HTERT RPE-1 (cell line): Measurements from ENCODE around the gene SDCCAG8.

Experiments
- in situ Hi-C: fragments of 300-500 bp; cut with MboI; formaldehyde crosslinking; loops from 4 replicates; pipeline ENCODE4 v1.14.3; 2020; ENCODE audit warnings: low sequenced_read_pairs

SDCCAG8 gene

DNA sequence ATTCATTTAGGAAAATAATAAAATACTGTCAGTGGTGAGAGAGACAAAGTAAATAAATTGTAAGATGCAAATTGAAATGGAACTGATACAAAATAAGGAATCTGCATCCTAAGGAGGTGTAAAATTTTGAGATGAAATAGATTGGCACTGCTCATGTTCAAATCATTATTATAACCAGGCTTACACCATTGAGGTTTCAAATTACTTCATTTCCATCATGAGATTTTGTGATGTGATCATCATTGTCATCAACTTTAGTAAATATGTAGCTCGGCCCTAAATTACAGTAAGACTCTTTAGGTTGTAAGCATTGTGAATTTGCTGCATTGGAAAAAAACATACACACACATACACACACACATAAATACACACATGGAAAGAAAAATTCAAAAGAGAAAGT is 123.4 kb downstream of the SDCCAG8 start:
- in situ Hi-C loops: no loop called here

GRCh38 chr1:243379706-243380105 is 123.9 kb downstream of the SDCCAG8 start:
- in situ Hi-C loops: no loop called here

DNA sequence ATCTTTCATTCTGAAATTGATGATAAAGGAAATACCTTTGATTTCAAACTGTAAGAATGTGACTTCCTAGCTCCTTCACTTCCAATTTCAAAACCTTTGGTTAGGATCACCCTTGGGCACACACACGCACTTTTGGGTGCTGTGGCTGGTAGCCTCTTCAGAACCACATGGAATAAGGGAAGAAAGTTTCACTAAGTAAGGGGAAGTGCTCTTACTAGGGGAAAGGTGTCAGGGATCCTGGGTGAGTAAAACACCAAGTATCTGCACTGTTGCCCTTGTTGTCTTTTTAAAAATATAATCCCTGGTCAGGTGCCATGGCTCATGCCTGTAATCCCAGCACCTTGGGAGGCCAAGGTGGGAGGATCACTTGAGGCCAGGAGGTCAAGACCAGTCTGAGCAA is 132.4 kb downstream of the SDCCAG8 start:
- in situ Hi-C loops: no loop called here

DNA sequence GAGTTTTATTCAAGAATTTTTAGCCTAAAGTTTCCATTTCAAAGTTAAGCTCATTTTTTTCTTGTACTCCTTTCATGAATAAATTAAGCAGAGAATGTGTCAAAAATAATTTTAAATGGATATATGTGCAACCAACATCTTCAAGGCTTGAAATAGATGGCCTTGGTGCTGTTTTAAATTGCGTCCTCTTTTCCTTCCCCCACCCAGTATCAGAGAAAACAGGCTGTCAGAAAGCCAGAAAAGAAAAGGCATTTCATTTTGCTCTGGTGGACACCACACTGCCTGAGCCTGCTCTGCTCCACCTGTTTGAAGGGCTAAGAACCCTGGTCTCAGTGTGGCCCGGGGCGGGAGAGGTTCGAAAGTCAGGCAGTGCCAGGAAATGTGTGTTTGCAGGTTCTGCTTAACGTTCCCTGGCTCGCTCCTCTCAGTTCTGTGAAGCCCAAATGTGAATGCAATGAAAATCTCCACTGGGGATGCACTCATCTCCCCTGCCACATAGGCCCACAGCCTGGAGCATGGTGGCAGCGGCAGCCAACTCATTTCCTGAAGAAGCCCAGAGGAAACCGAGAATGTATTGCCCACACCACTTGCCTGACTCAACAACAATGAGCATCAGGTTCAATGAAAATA is 134.4 kb downstream of the SDCCAG8 start:
- in situ Hi-C loops: no loop called here

GRCh38 chr1:243391355-243391754 is 135.5 kb downstream of the SDCCAG8 start:
- in situ Hi-C loops: no loop called here

- in situ Hi-C loops: no loop called here
These were observed 137.3 kb downstream of the SDCCAG8 start for GRCh38 chr1:243393096-243393495.

DNA sequence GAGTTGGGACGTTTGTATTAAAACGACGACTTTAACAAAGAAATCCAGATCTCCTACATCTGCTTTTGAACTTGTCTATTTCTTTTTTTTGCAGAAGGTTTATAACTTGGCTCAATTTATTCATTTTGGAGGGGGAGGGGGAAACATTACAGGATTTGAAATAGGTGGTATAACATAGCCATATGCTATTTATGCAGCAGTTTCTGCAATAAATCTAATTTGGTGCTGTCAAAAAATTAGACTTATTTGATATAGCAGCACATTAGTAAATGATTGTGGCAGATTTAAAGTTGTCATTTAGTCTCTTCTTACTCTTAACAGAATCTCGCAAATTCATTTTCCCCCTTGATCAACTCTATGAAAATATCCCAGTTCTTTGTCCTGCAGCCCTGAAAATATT is 138.2 kb downstream of the SDCCAG8 start:
- in situ Hi-C loops: no loop called here

GRCh38 chr1:243394601-243395464 is 139.0 kb downstream of the SDCCAG8 start:
- in situ Hi-C loops: no loop called here

DNA sequence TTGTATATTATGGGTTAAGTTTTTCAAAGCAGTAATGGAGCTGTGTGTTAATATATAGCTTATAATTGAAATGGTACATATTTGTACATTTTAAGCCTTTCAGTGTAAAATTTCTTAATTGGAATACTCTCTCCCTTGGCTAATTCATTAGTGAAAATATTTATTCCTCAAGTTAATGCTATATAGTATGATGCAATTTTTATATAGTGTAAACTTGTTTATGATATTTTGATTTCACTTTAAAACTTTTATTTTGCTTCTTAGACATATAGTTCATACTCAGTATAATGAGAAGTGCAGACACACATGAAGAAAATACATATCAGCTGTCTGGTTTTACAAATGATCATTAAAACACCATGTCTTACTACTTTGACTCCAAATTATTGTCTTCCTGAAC is 140.6 kb downstream of the SDCCAG8 start:
- in situ Hi-C loops: no loop called here

GRCh38 chr1:243396876-243397275 is 141.0 kb downstream of the SDCCAG8 start:
- in situ Hi-C loops: no loop called here

- in situ Hi-C loops: no loop called here
These were observed 141.9 kb downstream of the SDCCAG8 start for GRCh38 chr1:243397613-243398321.

GRCh38 chr1:243399561-243400155 is 143.8 kb downstream of the SDCCAG8 start:
- in situ Hi-C loops: no loop called here

- in situ Hi-C loops: no loop called here
These were observed 147.0 kb downstream of the SDCCAG8 start for GRCh38 chr1:243402868-243403267.

DNA sequence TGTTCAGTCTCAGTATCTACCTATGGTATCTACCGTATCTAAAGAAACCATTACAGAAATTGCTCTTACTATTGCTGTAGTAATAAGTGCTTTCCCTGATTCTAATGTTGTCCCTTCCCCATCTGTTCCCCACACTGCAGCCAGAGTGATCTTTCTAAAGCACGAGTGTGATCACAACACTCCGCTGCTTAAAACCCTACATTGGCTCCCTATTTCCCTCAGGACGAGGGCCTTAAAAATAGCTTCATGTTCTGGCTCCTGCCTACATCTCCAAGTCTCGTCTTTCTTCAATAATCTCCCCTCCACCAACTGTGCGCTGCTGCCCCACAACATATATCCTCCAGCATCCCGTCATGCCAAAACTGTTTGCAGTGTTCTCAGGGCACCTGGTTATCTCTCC is 150.6 kb downstream of the SDCCAG8 start:
- in situ Hi-C loops: no loop called here

GRCh38 chr1:243407284-243408018 is 151.6 kb downstream of the SDCCAG8 start:
- in situ Hi-C loops: no loop called here

- in situ Hi-C loops: no loop called here
These were observed 152.6 kb downstream of the SDCCAG8 start for GRCh38 chr1:243408479-243408878.

- in situ Hi-C loops: no loop called here
These were observed 153.4 kb downstream of the SDCCAG8 start for GRCh38 chr1:243409284-243409683.

DNA sequence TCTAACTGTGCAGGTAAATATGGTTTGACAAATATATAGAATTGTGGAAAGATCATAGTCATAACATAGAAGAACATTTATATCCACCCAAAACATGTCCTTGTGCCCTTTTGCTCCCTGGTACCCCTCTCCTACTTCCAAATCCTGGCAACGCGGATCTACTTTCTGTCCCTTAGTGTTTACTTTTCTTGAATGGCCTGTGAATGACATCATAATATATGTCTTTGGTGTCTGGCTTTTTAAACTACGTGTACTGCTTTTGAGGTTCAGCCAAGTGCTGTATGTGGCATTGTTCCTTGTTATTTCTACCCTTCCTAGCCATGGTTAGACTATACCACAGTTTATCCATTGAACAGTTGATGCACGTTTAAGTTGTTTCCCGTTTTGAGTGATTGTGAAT is 155.6 kb downstream of the SDCCAG8 start:
- in situ Hi-C loops: no loop called here

DNA sequence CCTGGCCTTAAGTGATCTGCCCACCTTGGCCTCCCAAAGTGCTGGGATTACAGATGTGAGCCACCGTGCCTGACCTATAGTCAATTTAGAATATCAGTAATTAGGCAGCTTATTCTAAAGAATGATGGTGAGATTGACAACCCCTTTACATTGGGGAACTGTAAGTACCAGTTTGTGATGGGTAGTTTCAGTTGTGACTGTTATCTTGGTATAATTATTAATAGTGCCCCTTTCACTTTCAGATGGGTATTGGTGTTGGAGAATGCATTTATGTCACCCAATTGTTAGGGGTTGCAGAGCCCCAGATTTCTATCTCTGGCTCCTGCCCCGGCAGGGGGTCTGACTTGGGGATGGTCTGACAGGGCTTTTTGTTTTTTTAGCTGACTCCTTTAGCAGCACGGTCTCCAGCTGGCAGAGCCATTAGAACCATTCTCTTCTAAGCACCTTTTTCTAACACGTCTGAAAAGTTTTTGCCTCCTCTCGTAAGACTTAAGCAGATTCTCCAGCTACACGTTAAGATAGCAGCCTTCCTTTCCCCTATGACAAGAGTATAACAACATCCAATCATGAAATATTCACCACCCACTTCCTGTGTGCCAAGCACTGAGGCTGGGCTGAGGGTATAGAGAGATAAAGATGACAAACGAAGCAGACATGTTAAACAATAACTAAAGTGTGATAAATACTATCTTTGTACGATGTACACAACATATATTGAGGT is 157.8 kb downstream of the SDCCAG8 start:
- in situ Hi-C loops: no loop called here

- in situ Hi-C loops: no loop called here
These were observed 158.3 kb downstream of the SDCCAG8 start for GRCh38 chr1:243414152-243414494.
